NCI-H1105 (cell line): ENCODE measurements around the gene GADL1.

Source experiments
- DNase-seq: peaks from one replicate; lab custom pipeline; 2025; lab: John Stamatoyannopoulos, UW

Gene GADL1

GRCh38 chr3:30810625-30811024 lies 83.8 kb downstream of the GADL1 start:
- no peak for DNase-seq

- no peak for DNase-seq
These were observed 88.8 kb downstream of the GADL1 start for GRCh38 chr3:30805695-30806094.

GRCh38 chr3:30804984-30805383 lies 89.5 kb downstream of the GADL1 start:
- DNase-seq, result no peak

GRCh38 chr3:30795176-30795575 lies 99.3 kb downstream of the GADL1 start:
- DNase-seq, result no peak

- no peak for DNase-seq
These were observed 100.7 kb downstream of the GADL1 start for GRCh38 chr3:30793740-30794139.

- DNase-seq, result no peak
These were observed 104.3 kb downstream of the GADL1 start for GRCh38 chr3:30790150-30790549.

- DNase-seq, result no peak
These were observed 108.1 kb downstream of the GADL1 start for GRCh38 chr3:30786365-30786764.

GRCh38 chr3:30779686-30780287 lies 114.7 kb downstream of the GADL1 start:
- no peak for DNase-seq

GRCh38 chr3:30778933-30779332 lies 115.5 kb downstream of the GADL1 start:
- DNase-seq, result no peak

- DNase-seq, result no peak
These were observed 116.9 kb downstream of the GADL1 start for GRCh38 chr3:30777426-30778113.

- no peak for DNase-seq
These were observed 118.2 kb downstream of the GADL1 start for GRCh38 chr3:30776186-30776815.

GRCh38 chr3:30775040-30775439 lies 119.4 kb downstream of the GADL1 start:
- DNase-seq, result no peak

- DNase-seq, result no peak
These were observed 120.4 kb downstream of the GADL1 start for GRCh38 chr3:30774062-30774461.

- no peak for DNase-seq
These were observed 124.1 kb downstream of the GADL1 start for GRCh38 chr3:30770387-30770786.

- DNase-seq, result peak; percentile 21
These were observed 125.5 kb downstream of the GADL1 start for GRCh38 chr3:30768703-30769550.

- no peak for DNase-seq
These were observed 126.4 kb downstream of the GADL1 start for GRCh38 chr3:30768046-30768445.

- no peak for DNase-seq
These were observed 127.9 kb downstream of the GADL1 start for GRCh38 chr3:30766522-30766921.

- no peak for DNase-seq
These were observed 129.6 kb downstream of the GADL1 start for GRCh38 chr3:30764891-30765290.

GRCh38 chr3:30764281-30764680 lies 130.2 kb downstream of the GADL1 start:
- no peak for DNase-seq

GRCh38 chr3:30761374-30761773 lies 133.1 kb downstream of the GADL1 start:
- DNase-seq, result no peak

- no peak for DNase-seq
These were observed 133.7 kb downstream of the GADL1 start for GRCh38 chr3:30760737-30761136.

- no peak for DNase-seq
These were observed 134.3 kb downstream of the GADL1 start for GRCh38 chr3:30760040-30760695.
